HCT116 (cell line): ENCODE measurements around the gene PLA2G4B.

Experiments
- POLR2AphosphoS5 ChIP-seq: IDR thresholded peaks from 2 replicates; pipeline ENCODE4 v1.6.1; 2011; ENCODE audit warnings: mild to moderate bottlenecking, low read depth, low read length, moderate library complexity
- RAD21 ChIP-seq: IDR thresholded peaks from 2 replicates; pipeline ENCODE4 v1.6.1; 2012; ENCODE audit warnings: low read depth, mild to moderate bottlenecking
- REST ChIP-seq: IDR thresholded peaks from 2 replicates; pipeline ENCODE4 v1.6.1; 2012; ENCODE audit warnings: low read depth

DNA sequence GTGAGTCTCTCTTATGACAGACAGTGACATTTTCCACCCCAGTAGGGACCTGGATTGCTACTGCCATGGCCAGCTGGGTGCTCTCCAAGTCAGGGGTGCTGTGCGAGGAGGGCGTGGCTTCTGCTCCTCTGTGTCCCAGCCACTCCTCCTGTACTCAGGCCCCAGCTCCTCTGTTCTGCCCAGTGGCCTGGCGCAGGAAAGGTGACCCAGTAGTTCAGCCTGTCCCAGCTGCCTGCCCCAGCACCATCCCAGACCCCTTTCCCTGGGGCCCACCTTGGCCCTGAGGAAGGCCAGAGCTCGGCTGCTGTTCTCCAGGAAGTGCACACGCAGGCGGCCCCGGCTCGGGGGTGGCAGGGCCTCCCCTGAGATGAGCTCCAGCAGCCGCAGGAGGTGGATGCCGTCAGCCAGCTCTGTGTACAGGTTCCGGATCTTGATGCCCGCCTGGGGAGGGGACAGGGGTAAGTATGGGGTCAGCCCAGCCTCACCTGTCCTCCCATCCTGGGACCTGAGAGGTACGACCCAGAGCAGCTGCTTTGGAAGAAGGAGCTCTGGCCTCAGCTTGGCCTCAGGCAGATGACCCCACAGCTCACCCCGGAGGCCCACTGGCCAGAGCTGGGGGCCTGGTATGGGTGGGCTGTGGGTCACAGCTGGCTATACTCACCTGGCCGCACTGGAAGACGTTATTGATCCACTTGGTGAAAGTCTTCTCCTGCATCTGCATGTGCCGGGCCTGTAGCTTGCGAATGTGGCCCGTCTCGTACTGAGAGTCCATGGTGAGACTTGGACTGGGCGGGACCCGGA, 54.2 kb downstream of the PLA2G4B start:
- TF ChIP-seq RAD21 = no peak
- no peak for TF ChIP-seq POLR2AphosphoS5
- TF ChIP-seq REST = no peak
